ENCODE results near the gene TCAP.

The TCAP gene

GRCh38 chr17:39648616-39649366 lies 16.4 kb upstream of the TCAP start:
- Histone ChIP-seq H3K9me3 (ENCODE audit: insufficient read depth, low read length) (no peaks in the 10 kb centered on the region), H3K36me3 (replicated peaks; ENCODE audit: low read depth, low read length) (no peaks in the 10 kb centered on the region), H3K4me3 (ENCODE audit: low read length) (no peak overlapping the region), H3K4me1 (ENCODE audit: low read length) (no peaks in the 10 kb centered on the region), H4K20me1 (ENCODE audit: insufficient read depth, low read length) (peaks cover 6% of the 10 kb centered on the region; the same call in 1 of the 2 replicates), H3K9ac (ENCODE audit: low read length) (no peak overlapping the region), H2AFZ (ENCODE audit: low read depth, low read length) (no peak overlapping the region), H3K27ac (ENCODE audit: low read length) (no peak overlapping the region), H3K4me2 (ENCODE audit: low read length) (no peak overlapping the region), H3K27me3 (ENCODE audit: low read depth, low read length) (no peaks in the 10 kb centered on the region), H3K79me2 (ENCODE audit: low read length) (peaks cover 7% of the 10 kb centered on the region; the same call in 1 of the 2 replicates)
- TF ChIP-seq CTCF (IDR thresholded peaks at IDR 0.05; ENCODE audit: low read depth, low read length) (no peak), EZH2phosphoT487 (IDR thresholded peaks at IDR 0.05; ENCODE audit: low read depth) (no peak)

- H3K9me3 ChIP-seq (ENCODE audit: insufficient read depth, low read length) = no peaks in the 10 kb centered on the region
- H3K27ac ChIP-seq (ENCODE audit: low read length) = no peak overlapping the region
- no peak overlapping the region for H2AFZ ChIP-seq (ENCODE audit: low read depth, low read length)
- H3K27me3 ChIP-seq (ENCODE audit: low read depth, low read length) = no peaks in the 10 kb centered on the region
- H3K4me3 ChIP-seq (ENCODE audit: low read length) = no peak overlapping the region
- no peaks in the 10 kb centered on the region for H3K4me1 ChIP-seq (ENCODE audit: low read length)
- TF ChIP-seq CTCF (IDR thresholded peaks at IDR 0.05; ENCODE audit: low read depth, low read length) (no peak), EZH2phosphoT487 (IDR thresholded peaks at IDR 0.05; ENCODE audit: low read depth) (no peak)
- peaks cover 6% of the 10 kb centered on the region; the same call in 1 of the 2 replicates for H3K79me2 ChIP-seq (ENCODE audit: low read length)
- no peak overlapping the region for H3K9ac ChIP-seq (ENCODE audit: low read length)
- H3K36me3 ChIP-seq (replicated peaks; ENCODE audit: low read depth, low read length) = no peaks in the 10 kb centered on the region
- H3K4me2 ChIP-seq (ENCODE audit: low read length) = no peak overlapping the region
- H4K20me1 ChIP-seq (ENCODE audit: insufficient read depth, low read length) = no peaks in the 10 kb centered on the region; the same call in 1 of the 2 replicates
These were observed 15.0 kb upstream of the TCAP start for GRCh38 chr17:39650121-39650579.

GRCh38 chr17:39651923-39652586 lies 13.1 kb upstream of the TCAP start:
- no peaks in the 10 kb centered on the region for H3K4me1 ChIP-seq (ENCODE audit: low read length)
- H4K20me1 ChIP-seq (ENCODE audit: insufficient read depth, low read length) = no peaks in the 10 kb centered on the region; the same call in 1 of the 2 replicates
- no peaks in the 10 kb centered on the region for H3K36me3 ChIP-seq (replicated peaks; ENCODE audit: low read depth, low read length)
- no peak overlapping the region for H3K4me3 ChIP-seq (ENCODE audit: low read length)
- peaks cover 3% of the 10 kb centered on the region; the same call in 1 of the 2 replicates for H3K79me2 ChIP-seq (ENCODE audit: low read length)
- H2AFZ ChIP-seq (ENCODE audit: low read depth, low read length) = no peak overlapping the region
- H3K9me3 ChIP-seq (ENCODE audit: insufficient read depth, low read length) = no peaks in the 10 kb centered on the region
- no peak overlapping the region for H3K27ac ChIP-seq (ENCODE audit: low read length)
- TF ChIP-seq CTCF (IDR thresholded peaks at IDR 0.05; ENCODE audit: low read depth, low read length) (no peak), EZH2phosphoT487 (IDR thresholded peaks at IDR 0.05; ENCODE audit: low read depth) (no peak)
- H3K27me3 ChIP-seq (ENCODE audit: low read depth, low read length) = no peaks in the 10 kb centered on the region
- no peak overlapping the region for H3K4me2 ChIP-seq (ENCODE audit: low read length)
- H3K9ac ChIP-seq (ENCODE audit: low read length) = no peak overlapping the region

- Histone ChIP-seq H3K27ac (ENCODE audit: low read length) (no peak overlapping the region), H3K4me2 (ENCODE audit: low read length) (no peak overlapping the region), H3K79me2 (ENCODE audit: low read length) (no peaks in the 10 kb centered on the region)
These were observed 12.4 kb upstream of the TCAP start for GRCh38 chr17:39652587-39653315.

More at GRCh38 chr17:39652587-39653315, 12.4 kb upstream of the TCAP start:
- no peaks in the 10 kb centered on the region; the same call in 1 of the 2 replicates for H4K20me1 ChIP-seq (ENCODE audit: insufficient read depth, low read length)
- H3K4me3 ChIP-seq (ENCODE audit: low read length) = no peak overlapping the region
- H2AFZ ChIP-seq (ENCODE audit: low read depth, low read length) = no peak overlapping the region
- H3K9ac ChIP-seq (ENCODE audit: low read length) = no peak overlapping the region
- no peaks in the 10 kb centered on the region for H3K27me3 ChIP-seq (ENCODE audit: low read depth, low read length)
- H3K36me3 ChIP-seq (replicated peaks; ENCODE audit: low read depth, low read length) = no peaks in the 10 kb centered on the region
- no peaks in the 10 kb centered on the region for H3K4me1 ChIP-seq (ENCODE audit: low read length)
- H3K9me3 ChIP-seq (ENCODE audit: insufficient read depth, low read length) = no peaks in the 10 kb centered on the region
- TF ChIP-seq CTCF (IDR thresholded peaks at IDR 0.05; ENCODE audit: low read depth, low read length) = no peak
- TF ChIP-seq EZH2phosphoT487 (IDR thresholded peaks at IDR 0.05; ENCODE audit: low read depth) = no peak

Data from OCI-LY3 (cell line).